Stimulated activated CD4-positive, alpha-beta T cell treated with anti-CD3 and anti-CD28 coated beads, Interleukin-1b, Interleukin-23, amount 100 ng/mL, for 24 hours (primary cell): ENCODE measurements around the gene ENTPD5.
"Not testable (repeated sequence)": the region's sequence is repeated elsewhere in the genome, so short reads cannot be mapped to it uniquely, and the experiment has no call there.

Experiments used
- DNase-seq, 4 experiments: peaks; one replicate each; pipeline ENCODE4 v3.0.0-alpha.2; 2020; ENCODE audit warnings: low read depth in 4 of 4, low spot score in 1 of 4

Gene ENTPD5

DNA sequence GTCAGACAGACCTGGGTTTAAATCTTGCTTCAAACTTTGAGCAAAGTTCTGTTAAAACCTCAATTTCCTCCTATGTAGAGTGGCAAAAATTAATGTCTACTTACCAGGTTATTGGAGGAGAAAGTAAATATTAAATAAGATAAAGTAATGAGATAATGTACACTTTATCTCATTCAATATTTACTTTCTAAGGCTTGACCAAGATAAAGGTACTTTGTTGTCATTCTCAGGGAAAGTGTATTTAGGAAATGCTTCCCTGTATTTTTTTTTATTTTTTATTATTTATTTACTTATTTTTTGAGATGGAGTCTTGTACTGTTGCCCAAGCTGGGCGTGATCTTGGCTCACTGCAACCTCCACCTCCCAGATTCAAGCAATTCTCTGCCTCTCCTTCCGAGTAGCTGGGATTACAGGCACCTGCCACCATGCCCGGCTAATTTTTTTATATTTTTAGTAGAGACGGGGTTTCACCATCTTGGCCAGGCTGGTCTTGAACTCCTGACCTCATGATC is 73.9 kb downstream of the ENTPD5 start:
- DNase-seq = no peak

DNA sequence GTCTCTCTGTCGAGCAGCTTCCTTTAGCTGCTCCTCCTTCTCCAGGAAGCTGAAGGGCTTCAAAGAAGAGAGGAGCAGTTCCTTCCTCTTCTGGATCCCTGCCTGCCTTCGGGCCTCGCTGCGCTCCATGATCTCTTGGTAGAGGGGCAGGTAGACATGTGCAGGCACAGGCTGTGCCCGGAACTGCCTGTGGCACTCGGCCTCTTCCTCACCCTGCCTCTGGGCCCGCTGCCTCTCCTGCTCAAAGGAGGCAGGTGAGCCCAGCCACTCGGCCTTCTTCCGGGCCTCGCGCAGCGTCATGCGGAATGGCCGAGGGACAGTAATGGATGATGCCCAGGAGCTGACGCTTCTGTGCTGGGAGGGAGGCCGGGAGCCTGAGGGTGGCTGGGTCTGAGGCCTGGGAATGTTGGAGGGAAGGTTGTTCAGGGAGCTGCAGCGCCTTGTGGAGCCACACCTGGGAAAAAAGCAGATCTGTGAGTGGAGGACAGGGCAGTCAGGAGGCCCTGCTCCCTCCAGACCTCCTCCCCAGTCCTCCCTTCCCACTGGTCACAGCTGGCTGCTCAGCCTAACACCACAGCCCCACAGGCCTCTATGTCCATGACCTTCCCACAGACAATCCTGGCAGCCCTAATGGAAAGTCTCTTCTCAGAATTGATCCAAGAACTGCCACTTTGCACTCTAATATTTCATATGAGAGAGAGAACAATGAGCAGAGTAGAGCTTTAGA is 74.5 kb downstream of the ENTPD5 start:
- no peak for DNase-seq

DNA sequence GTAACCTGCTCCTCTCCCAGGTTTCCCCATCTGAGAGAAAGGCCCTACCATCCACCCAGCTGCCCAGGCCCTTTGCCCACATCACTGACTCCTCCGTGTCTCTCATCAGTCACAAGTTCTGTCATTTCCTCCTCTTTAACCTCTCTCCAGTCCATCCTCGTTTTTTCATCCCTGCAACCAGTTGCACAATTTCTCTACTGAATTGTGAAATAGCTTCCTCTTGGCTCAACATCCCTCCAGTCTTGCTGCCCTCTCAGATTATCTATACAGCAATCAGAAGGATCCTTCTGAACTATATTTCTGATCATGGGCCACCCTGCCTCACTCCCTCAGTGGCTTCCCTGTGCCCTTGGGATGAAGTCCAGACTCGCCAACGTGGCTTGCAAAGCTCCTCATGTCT is 76.0 kb downstream of the ENTPD5 start:
- DNase-seq = no peak

DNA sequence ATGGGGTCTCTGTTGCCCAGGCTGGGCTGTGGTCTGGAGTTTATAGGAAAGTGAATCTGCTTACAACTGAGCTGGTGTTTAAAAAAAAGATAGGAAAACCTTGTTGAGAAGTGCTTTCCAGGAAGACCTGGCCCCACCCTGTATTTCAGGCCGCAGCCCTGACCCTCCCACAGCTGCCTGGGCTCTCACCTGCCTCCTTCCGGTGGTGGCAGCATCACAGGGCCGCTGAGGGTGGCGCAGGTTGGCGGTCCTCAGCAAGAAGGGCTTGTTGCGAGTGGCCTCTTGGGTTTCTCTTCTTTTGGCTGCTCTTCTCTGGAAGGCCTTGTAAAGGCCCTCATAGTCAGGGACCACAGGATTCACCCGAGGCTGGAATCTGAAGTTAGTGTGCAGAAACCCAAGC is 76.9 kb downstream of the ENTPD5 start:
- no peak for DNase-seq

DNA sequence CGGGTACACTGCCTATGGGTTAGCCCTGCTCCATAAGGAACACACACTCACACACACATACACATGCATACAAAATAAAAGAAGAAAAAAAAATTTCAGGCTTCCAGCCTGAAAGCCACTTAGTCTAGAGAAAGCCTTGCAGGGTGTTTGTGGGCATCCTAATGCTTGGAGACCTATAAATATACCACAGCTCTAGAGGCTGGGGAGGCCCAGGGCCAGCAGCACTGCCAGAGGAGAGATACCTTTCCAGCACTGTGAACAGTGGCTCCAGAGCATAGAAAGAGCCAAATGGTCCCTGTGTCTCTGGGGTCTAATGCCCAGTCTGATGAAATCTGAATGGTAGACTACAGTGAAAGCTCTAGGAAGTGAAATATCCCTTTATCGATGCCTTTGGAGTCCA is 82.1 kb downstream of the ENTPD5 start:
- DNase-seq = no peak

DNA sequence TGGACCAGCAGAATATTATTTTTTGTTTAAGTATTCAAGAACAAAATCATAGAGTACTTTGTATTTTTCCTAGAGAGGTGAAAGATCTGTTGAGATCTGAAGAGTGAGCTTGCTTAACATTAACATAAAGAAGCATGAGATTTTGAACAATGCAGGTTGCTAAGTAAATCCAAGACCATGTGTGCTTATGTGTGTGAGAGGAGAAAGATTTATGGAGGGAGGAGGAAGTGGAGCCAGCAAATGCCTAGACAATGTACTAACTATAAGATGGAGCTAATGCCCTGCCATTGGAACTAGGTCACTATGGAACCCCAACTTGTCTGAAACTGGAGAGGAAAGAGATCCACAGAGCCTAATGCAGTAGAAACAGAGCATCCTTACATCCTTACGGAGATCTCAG is 82.5 kb downstream of the ENTPD5 start:
- no peak for DNase-seq

DNA sequence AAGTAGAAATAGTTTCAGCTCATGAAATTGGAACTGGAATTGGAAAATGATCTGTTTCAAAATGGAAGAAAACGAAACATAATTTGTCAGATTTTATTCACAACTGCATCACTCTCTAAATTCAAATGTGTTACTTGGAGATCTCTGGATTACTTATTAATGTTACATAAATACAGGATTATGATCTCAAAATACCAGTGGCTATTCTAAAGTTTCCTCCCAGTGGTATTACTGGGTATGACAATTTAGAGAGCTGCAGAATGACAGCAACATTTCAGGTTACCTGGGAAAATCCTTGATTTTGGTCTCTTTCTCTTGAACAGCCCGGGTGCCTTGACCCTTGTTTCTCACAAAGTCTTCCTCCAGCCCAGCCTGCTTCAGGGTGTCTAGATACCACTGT is 83.4 kb downstream of the ENTPD5 start:
- DNase-seq = no peak

DNA sequence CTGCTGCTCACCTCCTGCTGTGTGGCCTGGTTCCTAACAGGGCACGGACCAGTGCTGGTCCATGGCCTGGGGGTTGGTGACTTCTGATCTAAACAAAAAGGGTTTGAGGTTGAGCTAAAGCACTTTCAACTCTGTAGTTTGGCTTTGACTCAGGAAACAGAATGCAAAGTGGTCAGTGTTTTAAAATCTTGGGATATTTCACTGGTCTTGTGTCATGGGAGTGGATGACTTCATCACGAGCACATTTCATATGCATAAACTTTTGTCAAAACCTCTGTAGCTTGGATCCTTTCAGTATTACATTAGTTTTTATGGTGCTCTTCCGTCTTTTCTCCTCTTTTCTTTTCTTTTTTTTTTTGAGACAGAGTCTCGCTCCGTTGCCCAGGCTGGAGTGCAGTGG is 94.8 kb downstream of the ENTPD5 start:
- no peak for DNase-seq

DNA sequence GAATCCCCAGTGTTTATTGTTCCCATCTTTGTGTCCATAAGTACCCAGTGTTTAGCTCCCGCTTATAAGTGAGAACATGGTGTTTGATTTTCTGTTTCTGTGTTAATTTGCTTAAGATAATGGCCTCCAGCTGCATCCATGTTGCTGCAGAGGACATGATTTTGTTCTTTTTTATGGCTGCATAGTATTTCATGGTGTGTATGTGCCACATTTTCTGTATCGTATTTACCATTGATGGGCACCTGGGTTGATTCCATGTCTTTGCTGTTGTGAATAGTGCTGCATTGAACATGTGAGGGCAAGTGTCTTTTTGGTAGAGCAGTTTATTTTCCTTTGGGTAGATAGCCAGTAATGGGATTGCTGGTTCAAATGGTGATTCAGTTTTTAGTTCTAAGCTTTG is 99.6 kb downstream of the ENTPD5 start:
- DNase-seq = not testable (repeated sequence)

DNA sequence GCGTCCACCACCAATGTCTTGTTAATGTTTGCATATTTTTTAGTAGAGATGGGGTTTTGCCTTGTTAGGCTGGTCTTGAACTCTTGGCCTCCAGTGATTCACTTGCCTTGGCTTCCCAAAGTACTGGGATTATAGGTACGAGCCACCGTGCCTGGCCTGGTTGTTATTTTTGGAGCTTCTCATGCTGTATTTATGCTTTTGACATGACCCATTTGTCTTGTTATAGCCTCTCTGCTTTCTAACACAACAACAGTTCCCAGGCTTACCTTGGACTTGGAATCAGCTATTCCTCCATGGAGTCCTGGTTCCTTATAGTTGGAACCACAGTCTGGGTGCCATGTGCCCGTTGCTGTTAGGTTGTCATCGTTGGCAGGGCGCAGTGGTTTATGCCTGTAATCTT is 102.8 kb downstream of the ENTPD5 start:
- no peak for DNase-seq

DNA sequence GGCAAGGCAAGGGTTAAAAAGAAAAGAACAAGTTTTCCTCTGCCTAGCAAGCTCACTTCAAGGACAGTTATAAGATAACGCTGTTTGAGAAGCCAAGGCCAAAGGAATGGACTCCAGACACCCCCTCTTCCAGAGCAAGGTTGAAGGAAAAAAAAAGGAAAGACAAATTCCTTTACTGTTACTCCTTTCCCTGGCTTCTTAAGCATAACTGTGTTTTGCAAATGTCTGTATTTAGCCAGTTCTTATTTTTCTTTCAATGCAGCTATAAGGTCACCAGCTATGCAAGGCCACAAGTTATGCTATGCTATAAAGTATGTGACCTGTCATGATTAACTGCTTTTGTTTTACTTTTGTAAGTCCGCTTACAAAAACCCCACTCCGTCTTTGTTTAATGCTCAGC is 105.8 kb downstream of the ENTPD5 start:
- DNase-seq = no peak

DNA sequence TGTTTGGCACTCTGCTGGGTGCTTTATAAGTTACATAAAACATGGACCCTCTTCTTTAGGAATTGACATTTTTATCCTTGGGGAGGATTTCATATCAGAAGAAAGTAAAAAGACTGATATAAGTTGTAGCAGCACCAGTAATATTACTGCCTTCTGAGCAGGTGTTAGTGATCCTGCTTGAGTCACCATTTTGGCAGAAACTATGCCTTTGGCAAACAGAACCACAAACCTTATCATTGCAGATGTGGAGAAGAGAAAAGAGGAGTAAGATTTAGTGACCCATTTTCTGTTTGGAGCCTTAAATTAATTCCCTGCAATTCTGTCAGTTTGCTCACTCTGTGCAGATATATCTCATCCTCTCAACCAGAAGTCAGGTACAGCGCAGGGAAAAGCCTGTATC is 109.4 kb downstream of the ENTPD5 start:
- DNase-seq = no peak
